BJ (cell line): Measurements from ENCODE around the gene ULBP2. TPM values are rescaled to one million over a fixed set of nuclear protein-coding genes. Genes with fewer than 3 reads are reported as not detected.
"Not testable (repeated sequence)": the region's sequence is repeated elsewhere in the genome, so short reads cannot be mapped to it uniquely, and the experiment has no call there.

Experiments used
- CTCF ChIA-PET: fragments of 350-600 bp; formaldehyde crosslinking; extraction: SDS; loops from one replicate; lab custom pipeline; 2021; ENCODE audit warnings: antibody characterized with exemption, inconsistent platforms; lab: Yijun Ruan, JAX
- POLR2A ChIA-PET: fragments of 300-600 bp; sonication (Branson Sonifier 250); formaldehyde crosslinking; extraction: SDS; loops from one replicate; lab custom pipeline; 2021; ENCODE audit warnings: antibody characterized with exemption; lab: Charles Lee
- DNase-seq: peaks from one replicate; pipeline ENCODE4 v3.0.0-alpha.2; 2011; ENCODE audit warnings: low read depth
- H3K27me3 ChIP-seq: 2 replicates; pipeline ENCODE4 v1.6.0; 2011; ENCODE audit warnings: low read length; ENCODE audit not compliant: control insufficient read depth, insufficient read depth
- H3K36me3 ChIP-seq: 2 replicates; pipeline ENCODE4 v1.5.1; 2011; ENCODE audit warnings: low read length; ENCODE audit not compliant: control insufficient read depth, insufficient read depth
- H3K4me3 ChIP-seq: 2 replicates; pipeline ENCODE4 v1.5.1; 2011; ENCODE audit warnings: low read depth, mild to moderate bottlenecking, control low read depth, low read length
- polyA plus RNA-seq: library from polyadenylated mRNA; depleted of rRNA; stranded (reverse); fragments of >200 nt; gene quantifications from 2 replicates; pipeline ENCODE4 v1.2.3, GENCODE V29; 2011
- TF ChIP-seq, protein P1 (sequence below): IDR thresholded peaks from 2 replicates; pipeline ENCODE4 v1.5.1; 2011; ENCODE audit warnings: low read depth, mild to moderate bottlenecking, control low read depth, inconsistent platforms, low read length, moderate library complexity; ENCODE audit not compliant: insufficient read depth

ULBP2 gene
- polyA plus RNA-seq, 1 experiment: 22.8 TPM

- DNase-seq: no peak
- no peaks in the 10 kb centered on the region for H3K36me3 ChIP-seq
- ChIA-PET CTCF (interaction anchor here (1.1 to 2.8 kb wide), 3 partner anchors 9 to 81 kb away, joined by 3 to 24 read pairs (median 3); no protein-coding TSS in a partner anchor), POLR2A (no interaction called here)
- no peak overlapping the region for H3K4me3 ChIP-seq
- peaks cover 21% of the 10 kb centered on the region for H3K27me3 ChIP-seq
- TF ChIP-seq, protein P1, sequence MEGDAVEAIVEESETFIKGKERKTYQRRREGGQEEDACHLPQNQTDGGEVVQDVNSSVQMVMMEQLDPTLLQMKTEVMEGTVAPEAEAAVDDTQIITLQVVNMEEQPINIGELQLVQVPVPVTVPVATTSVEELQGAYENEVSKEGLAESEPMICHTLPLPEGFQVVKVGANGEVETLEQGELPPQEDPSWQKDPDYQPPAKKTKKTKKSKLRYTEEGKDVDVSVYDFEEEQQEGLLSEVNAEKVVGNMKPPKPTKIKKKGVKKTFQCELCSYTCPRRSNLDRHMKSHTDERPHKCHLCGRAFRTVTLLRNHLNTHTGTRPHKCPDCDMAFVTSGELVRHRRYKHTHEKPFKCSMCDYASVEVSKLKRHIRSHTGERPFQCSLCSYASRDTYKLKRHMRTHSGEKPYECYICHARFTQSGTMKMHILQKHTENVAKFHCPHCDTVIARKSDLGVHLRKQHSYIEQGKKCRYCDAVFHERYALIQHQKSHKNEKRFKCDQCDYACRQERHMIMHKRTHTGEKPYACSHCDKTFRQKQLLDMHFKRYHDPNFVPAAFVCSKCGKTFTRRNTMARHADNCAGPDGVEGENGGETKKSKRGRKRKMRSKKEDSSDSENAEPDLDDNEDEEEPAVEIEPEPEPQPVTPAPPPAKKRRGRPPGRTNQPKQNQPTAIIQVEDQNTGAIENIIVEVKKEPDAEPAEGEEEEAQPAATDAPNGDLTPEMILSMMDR: no peak
Measured at GRCh38 chr6:149935668-149936067, 6.1 kb upstream of the ULBP2 start.

DNA sequence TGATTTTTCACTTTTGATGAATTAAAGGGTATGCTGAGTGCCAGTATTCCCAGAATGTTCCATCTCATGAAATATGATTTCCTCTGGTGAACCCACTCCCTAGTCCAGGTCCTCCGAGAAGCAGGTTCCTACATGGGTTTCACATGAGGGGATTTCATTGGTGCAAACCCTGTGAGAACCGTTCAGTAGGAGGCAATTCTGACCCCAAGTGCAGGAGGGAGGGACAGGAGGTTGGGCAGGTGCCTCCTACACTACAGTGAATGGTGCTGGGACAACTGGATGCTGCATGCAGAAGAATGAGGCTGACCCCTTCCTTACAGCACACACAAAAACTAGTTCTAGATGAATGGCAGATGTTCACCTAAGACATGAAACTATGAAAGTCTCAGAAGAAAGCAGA is 5.1 kb upstream of the ULBP2 start:
- H3K27me3 ChIP-seq: peaks cover 20% of the 10 kb centered on the region
- ChIA-PET CTCF (interaction anchor here (2.8 kb wide), 1 partner anchor 80 kb away, joined by 24 read pairs; no protein-coding TSS in a partner anchor), POLR2A (no interaction called here)
- no peak overlapping the region for H3K4me3 ChIP-seq
- DNase-seq: no peak
- TF ChIP-seq, protein P1: no peak
- H3K36me3 ChIP-seq: no peaks in the 10 kb centered on the region

DNA sequence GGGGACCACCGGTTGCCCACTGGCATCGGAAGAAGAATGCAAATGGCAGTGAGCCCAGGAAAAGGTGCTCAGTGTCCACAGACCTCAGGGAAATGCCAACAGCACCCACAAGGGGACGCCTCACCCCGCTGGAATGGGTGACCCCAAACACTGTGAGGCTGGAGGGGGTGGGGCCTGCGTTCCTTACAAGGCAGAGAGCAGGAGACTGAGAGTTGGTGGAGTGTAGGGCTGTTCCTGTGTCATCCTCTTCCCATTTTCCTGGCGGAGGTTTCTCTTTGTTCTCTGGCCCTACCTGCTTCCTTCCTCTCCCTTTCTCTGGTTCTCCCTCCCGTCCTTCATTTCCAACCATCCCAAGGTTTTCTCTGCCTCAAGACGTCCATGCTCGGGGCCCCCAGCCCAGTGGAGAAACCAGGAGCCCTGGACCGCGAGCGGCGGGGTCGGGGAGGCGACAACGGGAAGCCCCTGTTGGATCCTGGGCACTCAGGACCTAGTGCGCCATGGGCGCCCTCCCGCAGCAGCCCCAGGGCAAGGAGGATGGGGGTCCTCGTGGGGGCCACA is 3.7 kb upstream of the ULBP2 start:
- H3K36me3 ChIP-seq, DNase-seq, POLR2A ChIA-PET: not testable (repeated sequence)
- Histone ChIP-seq H3K4me3 (peak overlapping the region; percentile 45), H3K27me3 (peaks cover 17% of the 10 kb centered on the region)
- CTCF ChIA-PET: interaction anchor here (1.1 kb wide), 1 partner anchor 79 kb away, joined by 7 read pairs; no protein-coding TSS in a partner anchor

- peak overlapping the region; percentile 45 for H3K4me3 ChIP-seq
- ChIA-PET POLR2A (no interaction called here), CTCF (interaction anchor here (1.1 kb wide), 1 partner anchor 78 kb away, joined by 7 read pairs; no protein-coding TSS in a partner anchor)
- TF ChIP-seq, protein P1: no peak
- H3K27me3 ChIP-seq: peaks cover 15% of the 10 kb centered on the region
- H3K36me3 ChIP-seq: no peaks in the 10 kb centered on the region
- no peak for DNase-seq
Measured at GRCh38 chr6:149938571-149939355, 3.1 kb upstream of the ULBP2 start.

GRCh38 chr6:149939356-149939648 is 2.5 kb upstream of the ULBP2 start:
- TF ChIP-seq, protein P1: no peak
- Histone ChIP-seq H3K36me3 (no peaks in the 10 kb centered on the region), H3K27me3 (peaks cover 15% of the 10 kb centered on the region), H3K4me3 (no peak overlapping the region)
- no peak for DNase-seq
- POLR2A ChIA-PET: no interaction called here
- CTCF ChIA-PET: interaction anchor here (1.1 kb wide), 1 partner anchor 78 kb away, joined by 7 read pairs; no protein-coding TSS in a partner anchor
